GM10248 (cell line): ENCODE measurements around the gene SOWAHB.

Experiments used
- CTCF ChIA-PET: fragments of 300-600 bp; sonication (Branson Sonifier 250); formaldehyde crosslinking; extraction: SDS; loops from one replicate; lab custom pipeline; 2021; ENCODE audit warnings: antibody characterized with exemption; lab: Yijun Ruan, JAX
- POLR2A ChIA-PET: fragments of 350-650 bp; sonication (Branson Sonifier 250); formaldehyde crosslinking; extraction: SDS; loops from one replicate; lab custom pipeline; 2020; ENCODE audit warnings: antibody characterized with exemption; lab: Yijun Ruan, JAX
- DNase-seq: peaks from one replicate; pipeline ENCODE4 v3.0.0; 2012; ENCODE audit errors: extremely low spot score
- TF ChIP-seq, protein P1 (sequence below): IDR thresholded peaks from 2 replicates; pipeline ENCODE4 v1.5.1; 2012; ENCODE audit warnings: mild to moderate bottlenecking, low read depth; ENCODE audit errors: extremely low read depth, missing control alignments, control extremely low read depth

The SOWAHB gene

DNA sequence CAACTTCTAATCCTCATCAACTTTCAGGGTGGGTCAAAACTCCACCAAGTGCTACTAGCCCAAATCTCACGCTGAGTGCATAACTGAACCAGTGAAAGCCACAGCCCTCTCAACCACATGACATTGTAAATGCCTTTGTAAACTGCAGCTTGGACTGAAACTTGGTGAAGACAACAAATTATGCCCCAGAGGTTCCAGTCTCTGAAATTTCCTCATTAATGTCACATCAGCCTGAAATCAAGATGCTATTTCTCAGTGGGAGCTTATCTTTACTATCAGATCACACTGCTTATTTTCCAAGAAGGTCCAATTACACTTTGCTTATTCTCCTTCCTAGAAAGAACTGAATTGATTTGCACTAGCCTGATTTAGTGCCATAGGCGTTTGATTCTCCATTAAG is 46.6 kb downstream of the SOWAHB start:
- CTCF ChIA-PET = interaction anchor here (1.0 to 1.1 kb wide), 2 partner anchors 30 to 67 kb away, joined by 3 read pairs; no protein-coding TSS in a partner anchor
- TF ChIP-seq, protein P1, sequence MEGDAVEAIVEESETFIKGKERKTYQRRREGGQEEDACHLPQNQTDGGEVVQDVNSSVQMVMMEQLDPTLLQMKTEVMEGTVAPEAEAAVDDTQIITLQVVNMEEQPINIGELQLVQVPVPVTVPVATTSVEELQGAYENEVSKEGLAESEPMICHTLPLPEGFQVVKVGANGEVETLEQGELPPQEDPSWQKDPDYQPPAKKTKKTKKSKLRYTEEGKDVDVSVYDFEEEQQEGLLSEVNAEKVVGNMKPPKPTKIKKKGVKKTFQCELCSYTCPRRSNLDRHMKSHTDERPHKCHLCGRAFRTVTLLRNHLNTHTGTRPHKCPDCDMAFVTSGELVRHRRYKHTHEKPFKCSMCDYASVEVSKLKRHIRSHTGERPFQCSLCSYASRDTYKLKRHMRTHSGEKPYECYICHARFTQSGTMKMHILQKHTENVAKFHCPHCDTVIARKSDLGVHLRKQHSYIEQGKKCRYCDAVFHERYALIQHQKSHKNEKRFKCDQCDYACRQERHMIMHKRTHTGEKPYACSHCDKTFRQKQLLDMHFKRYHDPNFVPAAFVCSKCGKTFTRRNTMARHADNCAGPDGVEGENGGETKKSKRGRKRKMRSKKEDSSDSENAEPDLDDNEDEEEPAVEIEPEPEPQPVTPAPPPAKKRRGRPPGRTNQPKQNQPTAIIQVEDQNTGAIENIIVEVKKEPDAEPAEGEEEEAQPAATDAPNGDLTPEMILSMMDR = no peak
- POLR2A ChIA-PET = no interaction called here
- DNase-seq = no peak

DNA sequence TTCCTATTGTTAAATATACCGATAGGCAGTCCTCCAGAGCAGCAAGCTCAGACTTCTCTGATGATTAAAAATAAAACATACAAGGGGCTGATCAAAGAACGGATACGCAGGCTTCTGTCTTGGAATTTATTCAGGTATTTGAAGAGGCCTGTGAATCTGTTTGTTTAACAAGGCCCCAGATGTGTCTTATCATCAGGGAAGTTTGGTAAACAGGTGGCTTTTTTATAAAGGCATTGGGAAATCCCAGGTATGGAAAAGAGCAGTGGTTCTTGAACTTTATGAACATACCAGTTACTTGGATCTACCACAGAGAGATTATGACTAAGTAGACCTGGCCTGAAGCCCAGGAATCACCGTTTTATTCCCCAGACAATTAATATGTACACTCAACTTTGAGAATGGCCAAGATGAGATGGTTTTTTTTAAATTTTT is 47.9 kb downstream of the SOWAHB start:
- TF ChIP-seq, protein P1 = no peak
- ChIA-PET CTCF (no interaction called here), POLR2A (no interaction called here)
- no peak for DNase-seq
